SK-N-SH (cell line): Measurements from ENCODE around the gene BABAM2. TPM values are rescaled to one million over a fixed set of nuclear protein-coding genes. Genes with fewer than 3 reads are reported as not detected.

ENCODE experiments used
- CTCF ChIA-PET: fragments of 300-600, 350-600 bp; formaldehyde crosslinking; extraction: SDS; loops from one replicate; lab custom pipeline; 2021; lab: Yijun Ruan, JAX
- POLR2A ChIA-PET: fragments of 350-600 bp; sonication (Branson Sonifier 250); formaldehyde crosslinking; extraction: SDS; loops from one replicate; lab custom pipeline; 2020; ENCODE audit warnings: antibody characterized with exemption, inconsistent platforms; lab: Yijun Ruan, JAX
- DNase-seq: peaks from one replicate; pipeline ENCODE4 v3.0.0; 2012
- H2AFZ ChIP-seq: fragments of 200-600 bp; sonication (generic); 2 replicates; pipeline ENCODE4 v1.8.1; 2016; ENCODE audit warnings: antibody characterized with exemption, mild to moderate bottlenecking, low read depth
- H3F3A ChIP-seq: fragments of 200-600 bp; sonication (generic); replicated peaks from 2 replicates; pipeline ENCODE3; 2016; ENCODE audit warnings: antibody characterized with exemption, mild to moderate bottlenecking; ENCODE audit not compliant: insufficient read depth
- H3K27ac ChIP-seq, 2 experiments: fragments of 200-500 bp in 1 of 2; fragments of 200-600 bp in 1 of 2; sonication (Bioruptor generic) in 1 of 2; sonication (generic), shearing (Covaris generic) in 1 of 2; 2 replicates each; pipeline versions ENCODE4 v1.5.1 to v1.6.1; 2014 to 2016; ENCODE audit warnings: low read depth in 2 of 2, inconsistent platforms in 1 of 2, low read length in 1 of 2, mild to moderate bottlenecking in 1 of 2, mixed read lengths in 1 of 2
- H3K27me3 ChIP-seq: fragments of 200-600 bp; sonication (generic), shearing (Covaris generic); 2 replicates; pipeline ENCODE4 v1.6.1; 2016; ENCODE audit warnings: mixed run types; ENCODE audit not compliant: insufficient read depth
- H3K36me3 ChIP-seq, 2 experiments: fragments of 200-500 bp in 1 of 2; fragments of 200-600 bp in 1 of 2; sonication (Bioruptor generic) in 1 of 2; sonication (generic) in 1 of 2; replicated peaks in 1 of 2; 2 replicates each; pipeline versions ENCODE3 to v1.5.1; 2014 to 2016; ENCODE audit warnings: low read length in 1 of 2, mild to moderate bottlenecking in 1 of 2; ENCODE audit not compliant: insufficient read depth in 2 of 2, control insufficient read depth in 1 of 2
- H3K4me1 ChIP-seq, 2 experiments: fragments of 200-500 bp in 1 of 2; fragments of 200-600 bp in 1 of 2; sonication (Bioruptor generic) in 1 of 2; sonication (generic), shearing (Covaris generic) in 1 of 2; 2 replicates each; pipeline versions ENCODE4 v1.5.1 to v1.6.1; 2014 to 2016; ENCODE audit warnings: low read depth in 1 of 2, low read length in 1 of 2, mixed run types in 1 of 2; ENCODE audit not compliant: insufficient read depth in 2 of 2, control insufficient read depth in 1 of 2
- H3K4me2 ChIP-seq: fragments of 200-600 bp; sonication (generic), shearing (Covaris generic); 2 replicates; pipeline ENCODE4 v1.6.1; 2017; ENCODE audit warnings: mixed run types
- H3K4me3 ChIP-seq, 2 experiments: fragments of 200-500 bp in 1 of 2; fragments of 200-600 bp in 1 of 2; sonication (Bioruptor generic) in 1 of 2; sonication (generic), shearing (Covaris generic) in 1 of 2; 2 replicates each; pipeline versions ENCODE4 v1.5.1 to v1.8.1; 2014 to 2016; ENCODE audit warnings: low read depth in 2 of 2, inconsistent platforms in 1 of 2, low read length in 1 of 2, mild to moderate bottlenecking in 1 of 2, mixed read lengths in 1 of 2, moderate library complexity in 1 of 2
- H3K79me2 ChIP-seq: fragments of 200-600 bp; sonication (generic); 2 replicates; pipeline ENCODE4 v1.8.1; 2017; ENCODE audit warnings: mild to moderate bottlenecking; ENCODE audit not compliant: insufficient read depth
- H3K9ac ChIP-seq: fragments of 200-600 bp; sonication (generic); 2 replicates; pipeline ENCODE4 v1.6.1; 2017; ENCODE audit warnings: mixed run types
- H3K9me2 ChIP-seq: fragments of 200-600 bp; sonication (generic); 2 replicates; pipeline ENCODE4 v1.6.1; 2017; ENCODE audit warnings: mixed run types
- H3K9me3 ChIP-seq: fragments of 200-600 bp; sonication (generic); 2 replicates; pipeline ENCODE4 v1.6.1; 2017; ENCODE audit warnings: mixed run types, mild to moderate bottlenecking, moderate library complexity
- H4K20me1 ChIP-seq: fragments of 200-600 bp; sonication (generic); 2 replicates; pipeline ENCODE4 v1.6.1; 2017; ENCODE audit warnings: mild to moderate bottlenecking, mixed run types; ENCODE audit not compliant: insufficient read depth
- CTCF ChIP-seq: fragments of 200-600 bp; sonication (generic); IDR thresholded peaks from 2 replicates; pipeline ENCODE4 v1.6.1; 2017; ENCODE audit warnings: antibody characterized with exemption, mild to moderate bottlenecking, moderate library complexity
- EZH2phosphoT487 ChIP-seq: fragments of 200-600 bp; sonication (generic); IDR thresholded peaks from 2 replicates; pipeline ENCODE4 v1.6.1; 2017; ENCODE audit warnings: low read depth, mixed run types, mild to moderate bottlenecking, antibody characterized with exemption, moderate library complexity, borderline replicate concordance
- FOSL2 ChIP-seq: IDR thresholded peaks from 2 replicates; pipeline ENCODE4 v1.4.0; 2012; ENCODE audit warnings: low read depth, mild to moderate bottlenecking, moderate library complexity, borderline replicate concordance
- FOXM1 ChIP-seq: IDR thresholded peaks from 2 replicates; pipeline ENCODE4 v1.4.0; 2012; ENCODE audit warnings: low read depth, mild to moderate bottlenecking
- GABPA ChIP-seq: IDR thresholded peaks from 2 replicates; pipeline ENCODE4 v1.4.0; 2012; ENCODE audit warnings: low read depth, mild to moderate bottlenecking
- IRF3 ChIP-seq: fragments of 150-350 bp; IDR thresholded peaks from 2 replicates; pipeline ENCODE4 v1.6.1; 2016; ENCODE audit warnings: mild to moderate bottlenecking, low read depth, low read length
- JUND ChIP-seq: IDR thresholded peaks from 2 replicates; pipeline ENCODE4 v1.4.0; 2012
- MEF2A ChIP-seq: IDR thresholded peaks from 2 replicates; pipeline ENCODE4 v1.4.0; 2012; ENCODE audit warnings: low read depth, borderline replicate concordance
- NRF1 ChIP-seq: IDR thresholded peaks from 2 replicates; pipeline ENCODE4 v1.6.1; 2012; ENCODE audit warnings: low read depth, mild to moderate bottlenecking, low read length
- PBX3 ChIP-seq: IDR thresholded peaks from 2 replicates; pipeline ENCODE4; 2012
- POLR2AphosphoS5 ChIP-seq: IDR thresholded peaks from 2 replicates; pipeline ENCODE4 v1.6.1; 2012; ENCODE audit warnings: low read depth, low read length
- REST ChIP-seq: IDR thresholded peaks from 2 replicates; pipeline ENCODE4 v1.6.1; 2012; ENCODE audit warnings: mild to moderate bottlenecking, low read depth, low read length, moderate library complexity
- RXRA ChIP-seq: IDR thresholded peaks from 2 replicates; pipeline ENCODE4 v1.4.0; 2012; ENCODE audit warnings: low read depth, mild to moderate bottlenecking, borderline replicate concordance
- SMC3 ChIP-seq: IDR thresholded peaks from 2 replicates; pipeline ENCODE4 v1.6.1; 2012; ENCODE audit warnings: low read depth, low read length, improper control_type of control experiment
- TCF12 ChIP-seq: IDR thresholded peaks from 2 replicates; pipeline ENCODE4 v1.4.0; 2012
- USF1 ChIP-seq: IDR thresholded peaks from 2 replicates; pipeline ENCODE4 v1.4.0; 2012; ENCODE audit warnings: low read depth, borderline replicate concordance
- ZBTB33 ChIP-seq: IDR thresholded peaks from 2 replicates; pipeline ENCODE4 v1.4.0; 2012; ENCODE audit warnings: low read depth, borderline replicate concordance
- WGBS: methylation state at CpG from one replicate; pipeline ENCODE4 v1.1.6; 2017; ENCODE audit warnings: low lambda C conversion rate; 5-methylcytosine and 5-hydroxymethylcytosine counted together
- polyA plus RNA-seq, 3 experiments: library from polyadenylated mRNA; depleted of rRNA; stranded (reverse); fragments of >200 nt; gene quantifications; 2 replicates each; pipeline ENCODE4 v1.2.3, GENCODE V29; 2012

Gene BABAM2
- polyA plus RNA-seq, 1 of the 3 experiments (the other 2 are of a cell fraction), result 34.0 TPM

- CTCF ChIA-PET, result interaction anchor here (2.3 kb wide), 1 partner anchor 12 kb away, joined by 13 read pairs; no protein-coding TSS in a partner anchor
- no peak overlapping the region for H3K9ac ChIP-seq
- H3F3A ChIP-seq, result peaks cover 4% of the 10 kb centered on the region
- H3K27me3 ChIP-seq, result no peaks in the 10 kb centered on the region
- WGBS, result 96% methylated on average over 5 of the region's 5 CpGs
- H2AFZ ChIP-seq, result no peak overlapping the region
- no peak for DNase-seq
- H3K27ac ChIP-seq, result no peak overlapping the region
- POLR2A ChIA-PET, result no interaction called here
- no peak overlapping the region for H3K4me3 ChIP-seq
- peaks cover 0 to 9% of the 10 kb centered on the region in 2 experiments for H3K36me3 ChIP-seq
- TF ChIP-seq CTCF, result no peak
- no peak for TF ChIP-seq MEF2A
- TF ChIP-seq PBX3, result no peak
- TF ChIP-seq TCF12, result no peak
- TF ChIP-seq USF1, result no peak
- TF ChIP-seq FOSL2, result no peak
- TF ChIP-seq REST, result no peak
- TF ChIP-seq FOXM1, result no peak
- no peak for TF ChIP-seq NRF1
- no peak for TF ChIP-seq JUND
- no peak for TF ChIP-seq SMC3
- TF ChIP-seq POLR2AphosphoS5, result no peak
- TF ChIP-seq EZH2phosphoT487, result no peak
- TF ChIP-seq ZBTB33, result no peak
- TF ChIP-seq GABPA, result no peak
- TF ChIP-seq IRF3, result no peak
- no peak for TF ChIP-seq RXRA
- TF ChIP-seq, all 33 proteins: peak for 0
- Histone ChIP-seq H3K9me2 (no peaks in the 10 kb centered on the region), H3K4me2 (no peak overlapping the region), H3K4me1 (peaks cover 2 to 3% of the 10 kb centered on the region in 2 experiments; a peak in 3 of 4 replicates), H3K9me3 (no peaks in the 10 kb centered on the region), H4K20me1 (no peaks in the 10 kb centered on the region), H3K79me2 (no peaks in the 10 kb centered on the region)
Observed at GRCh38 chr2:28263690-28264089, 373.2 kb downstream of the BABAM2 start.
